AG09309 (cell line): ENCODE results near the gene CAV1.

Experiments
- DNase-seq: peaks from one replicate; pipeline ENCODE4 v3.0.0-alpha.2; 2010; ENCODE audit warnings: low read depth
- H3K4me3 ChIP-seq: 2 replicates; pipeline ENCODE4 v1.5.1; 2011; ENCODE audit warnings: mild to moderate bottlenecking, low read depth, low read length, moderate library complexity; ENCODE audit not compliant: control insufficient read depth
- CTCF ChIP-seq: IDR thresholded peaks from 2 replicates; pipeline ENCODE4 v1.5.1; 2011; ENCODE audit warnings: mild to moderate bottlenecking, low read depth, low read length, inconsistent platforms; ENCODE audit not compliant: insufficient read depth, control insufficient read depth; ENCODE audit errors: missing control alignments

CAV1 gene

GRCh38 chr7:116503835-116504234, 21.0 kb upstream of the CAV1 start:
- no peak for DNase-seq
- TF ChIP-seq CTCF, result no peak
- H3K4me3 ChIP-seq, result no peak overlapping the region

GRCh38 chr7:116505278-116505677, 19.6 kb upstream of the CAV1 start:
- TF ChIP-seq CTCF, result no peak
- DNase-seq, result no peak
- no peak overlapping the region for H3K4me3 ChIP-seq

GRCh38 chr7:116505823-116506222, 19.0 kb upstream of the CAV1 start:
- DNase-seq, result no peak
- H3K4me3 ChIP-seq, result no peak overlapping the region
- no peak for TF ChIP-seq CTCF

GRCh38 chr7:116509982-116510579, 14.8 kb upstream of the CAV1 start:
- no peak for TF ChIP-seq CTCF
- H3K4me3 ChIP-seq, result no peak overlapping the region
- no peak for DNase-seq

- H3K4me3 ChIP-seq, result no peak overlapping the region
- no peak for DNase-seq
Observed at GRCh38 chr7:116510795-116511194, 14.0 kb upstream of the CAV1 start.

GRCh38 chr7:116511552-116512519, 13.0 kb upstream of the CAV1 start:
- H3K4me3 ChIP-seq, result no peak overlapping the region
- no peak for TF ChIP-seq CTCF
- DNase-seq, result no peak

More at GRCh38 chr7:116510795-116511194, 14.0 kb upstream of the CAV1 start:
- TF ChIP-seq CTCF, result no peak
